ENCODE data around the gene NTM. TPM values are rescaled to one million over a fixed set of nuclear protein-coding genes. Genes with fewer than 3 reads are reported as not detected.
A peak's percentile ranks its signal among the peaks of the same experiment; 100 is the strongest.

Gene NTM
- total RNA-seq, 1 donor, result not detected

- DNase-seq (ENCODE audit: low read depth in 2 of 3, low spot score in 2 of 3), result no peak
Measured at GRCh38 chr11:131458421-131458820, 88.0 kb downstream of the NTM start.

- DNase-seq (ENCODE audit: low read depth in 2 of 3, low spot score in 2 of 3), result no peak
Measured at GRCh38 chr11:131460931-131461330, 90.5 kb downstream of the NTM start.

- DNase-seq (ENCODE audit: low read depth in 2 of 3, low spot score in 2 of 3), result no peak
Measured at GRCh38 chr11:131462622-131463021, 92.2 kb downstream of the NTM start.

- no peak for DNase-seq (ENCODE audit: low read depth in 2 of 3, low spot score in 2 of 3)
Measured at GRCh38 chr11:131463162-131463561, 92.7 kb downstream of the NTM start.

GRCh38 chr11:131463649-131464425, 93.4 kb downstream of the NTM start:
- no peak for DNase-seq (ENCODE audit: low read depth in 2 of 3, low spot score in 2 of 3)

- DNase-seq (ENCODE audit: low read depth in 2 of 3, low spot score in 2 of 3), result no peak
Measured at GRCh38 chr11:131464461-131464860, 94.0 kb downstream of the NTM start.

GRCh38 chr11:131465039-131465438, 94.6 kb downstream of the NTM start:
- no peak for DNase-seq (ENCODE audit: low read depth in 2 of 3, low spot score in 2 of 3)

- no peak for DNase-seq (ENCODE audit: low read depth in 2 of 3, low spot score in 2 of 3)
Measured at GRCh38 chr11:131465746-131466145, 95.3 kb downstream of the NTM start.

- DNase-seq (ENCODE audit: low read depth in 2 of 3, low spot score in 2 of 3), result no peak
Measured at GRCh38 chr11:131467645-131468394, 97.4 kb downstream of the NTM start.

GRCh38 chr11:131468565-131468964, 98.2 kb downstream of the NTM start:
- no peak for DNase-seq (ENCODE audit: low read depth in 2 of 3, low spot score in 2 of 3)

GRCh38 chr11:131470216-131470925, 100.0 kb downstream of the NTM start:
- no peak for DNase-seq (ENCODE audit: low read depth in 2 of 3, low spot score in 2 of 3)

GRCh38 chr11:131471976-131472375, 101.6 kb downstream of the NTM start:
- no peak for DNase-seq (ENCODE audit: low read depth in 2 of 3, low spot score in 2 of 3)

GRCh38 chr11:131474947-131475346, 104.5 kb downstream of the NTM start:
- peak in 1 of 3 donors; percentile 26 for DNase-seq (ENCODE audit: low read depth in 2 of 3, low spot score in 2 of 3)

- DNase-seq (ENCODE audit: low read depth in 2 of 3, low spot score in 2 of 3), result no peak
Measured at GRCh38 chr11:131476266-131476665, 105.9 kb downstream of the NTM start.

- no peak for DNase-seq (ENCODE audit: low read depth in 2 of 3, low spot score in 2 of 3)
Measured at GRCh38 chr11:131478341-131478740, 107.9 kb downstream of the NTM start.

- no peak for DNase-seq (ENCODE audit: low read depth in 2 of 3, low spot score in 2 of 3)
Measured at GRCh38 chr11:131481303-131481702, 110.9 kb downstream of the NTM start.

GRCh38 chr11:131481971-131482370, 111.6 kb downstream of the NTM start:
- DNase-seq (ENCODE audit: low read depth in 2 of 3, low spot score in 2 of 3), result no peak

GRCh38 chr11:131483453-131483852, 113.0 kb downstream of the NTM start:
- DNase-seq (ENCODE audit: low read depth in 2 of 3, low spot score in 2 of 3), result no peak

GRCh38 chr11:131483877-131484276, 113.5 kb downstream of the NTM start:
- no peak for DNase-seq (ENCODE audit: low read depth in 2 of 3, low spot score in 2 of 3)

GRCh38 chr11:131486100-131486499, 115.7 kb downstream of the NTM start:
- no peak for DNase-seq (ENCODE audit: low read depth in 2 of 3, low spot score in 2 of 3)

- peak in 1 of 3 donors; percentile 1 for DNase-seq (ENCODE audit: low read depth in 2 of 3, low spot score in 2 of 3)
Measured at GRCh38 chr11:131486937-131487635, 116.7 kb downstream of the NTM start.

Measured in hematopoietic multipotent progenitor cell (in vitro differentiated cells).